ENCODE measurements around the gene UBE2E2.

The UBE2E2 gene

GRCh38 chr3:23440416-23441294 lies 237.5 kb downstream of the UBE2E2 start:
- H2BK5ac ChIP-seq (ENCODE audit: low read length), result no peak overlapping the region
- WGBS, 2 donors (ENCODE audit: extremely low coverage in 2 of 2, insufficient read length in 2 of 2, insufficient replicate concordance in 1 of 2), result no CpG with 5 or more reads among the region's 12 CpGs
- no peak overlapping the region for H3K27ac ChIP-seq (replicated peaks; ENCODE audit: low read length)
- H3K9me3 ChIP-seq (replicated peaks in 1 of 2; ENCODE audit: control insufficient read depth in 2 of 2, insufficient read depth in 1 of 2, low read depth in 1 of 2, low read length in 2 of 2), result no peaks in the 10 kb centered on the region
- no peak overlapping the region for H2BK12ac ChIP-seq (ENCODE audit: low read length)
- H3K4me3 ChIP-seq (ENCODE audit: low read length in 2 of 2), result no peak overlapping the region
- no peak overlapping the region for H2BK120ac ChIP-seq (ENCODE audit: low read depth, low read length)
- H3K9ac ChIP-seq (ENCODE audit: low read depth, low read length, poor library complexity), result no peak overlapping the region
- no peak overlapping the region for H4K8ac ChIP-seq (ENCODE audit: low read depth, low read length)
- no peak overlapping the region for H4K91ac ChIP-seq (ENCODE audit: low read depth, low read length, poor library complexity)
- H2AFZ ChIP-seq (ENCODE audit: low read length), result no peak overlapping the region
- H3K23ac ChIP-seq (ENCODE audit: low read depth, low read length, poor library complexity), result no peak overlapping the region
- H2AK5ac ChIP-seq (ENCODE audit: low read depth, low read length), result no peak overlapping the region
- H3K79me1 ChIP-seq (ENCODE audit: low read depth, low read length), result no peaks in the 10 kb centered on the region
- no peaks in the 10 kb centered on the region for H3K27me3 ChIP-seq (ENCODE audit: control insufficient read depth in 3 of 3, insufficient read depth in 3 of 3, low read depth in 1 of 3, low read length in 3 of 3)
- peaks cover 6 to 9% of the 10 kb centered on the region in 2 donors for H3K4me1 ChIP-seq (ENCODE audit: control insufficient read depth in 2 of 2, insufficient read depth in 1 of 2, low read depth in 1 of 2, low read length in 2 of 2)
- no peak overlapping the region for H3K18ac ChIP-seq (ENCODE audit: low read length)
- no peak overlapping the region for H2BK15ac ChIP-seq (ENCODE audit: low read length)
- no peak for DNase-seq (ENCODE audit: low spot score)
- H3K36me3 ChIP-seq (replicated peaks in 1 of 2; ENCODE audit: control insufficient read depth in 2 of 2, insufficient read depth in 2 of 2, low read length in 2 of 2), result no peaks in the 10 kb centered on the region
- no peak overlapping the region for H3K4ac ChIP-seq (ENCODE audit: low read length)
- no peak overlapping the region for H3K14ac ChIP-seq (ENCODE audit: low read length)
- H3K4me2 ChIP-seq (ENCODE audit: insufficient read depth, low read length, poor library complexity, severe bottlenecking), result no peak overlapping the region

- H3K79me1 ChIP-seq (ENCODE audit: low read depth, low read length), result no peaks in the 10 kb centered on the region
- H3K4ac ChIP-seq (ENCODE audit: low read length), result no peak overlapping the region
- H2AFZ ChIP-seq (ENCODE audit: low read length), result no peak overlapping the region
- peaks cover 2 to 6% of the 10 kb centered on the region in 2 donors for H3K4me1 ChIP-seq (ENCODE audit: control insufficient read depth in 2 of 2, insufficient read depth in 1 of 2, low read depth in 1 of 2, low read length in 2 of 2)
- no peak overlapping the region for H2BK5ac ChIP-seq (ENCODE audit: low read length)
- no CpG with 5 or more reads among the region's 4 CpGs for WGBS, 2 donors (ENCODE audit: extremely low coverage in 2 of 2, insufficient read length in 2 of 2, insufficient replicate concordance in 1 of 2)
- no peak overlapping the region for H3K23ac ChIP-seq (ENCODE audit: low read depth, low read length, poor library complexity)
- H3K27me3 ChIP-seq (ENCODE audit: control insufficient read depth in 3 of 3, insufficient read depth in 3 of 3, low read depth in 1 of 3, low read length in 3 of 3), result no peaks in the 10 kb centered on the region
- no peak overlapping the region for H2BK15ac ChIP-seq (ENCODE audit: low read length)
- DNase-seq (ENCODE audit: low spot score), result no peak
- no peaks in the 10 kb centered on the region for H3K36me3 ChIP-seq (replicated peaks in 1 of 2; ENCODE audit: control insufficient read depth in 2 of 2, insufficient read depth in 2 of 2, low read length in 2 of 2)
- H2AK5ac ChIP-seq (ENCODE audit: low read depth, low read length), result no peak overlapping the region
- no peaks in the 10 kb centered on the region for H3K9me3 ChIP-seq (replicated peaks in 1 of 2; ENCODE audit: control insufficient read depth in 2 of 2, insufficient read depth in 1 of 2, low read depth in 1 of 2, low read length in 2 of 2)
- H3K4me3 ChIP-seq (ENCODE audit: low read length in 2 of 2), result no peak overlapping the region
- no peak overlapping the region for H3K9ac ChIP-seq (ENCODE audit: low read depth, low read length, poor library complexity)
- no peak overlapping the region for H2BK12ac ChIP-seq (ENCODE audit: low read length)
- no peak overlapping the region for H3K14ac ChIP-seq (ENCODE audit: low read length)
- H4K91ac ChIP-seq (ENCODE audit: low read depth, low read length, poor library complexity), result no peak overlapping the region
- H4K8ac ChIP-seq (ENCODE audit: low read depth, low read length), result no peak overlapping the region
- no peak overlapping the region for H3K4me2 ChIP-seq (ENCODE audit: insufficient read depth, low read length, poor library complexity, severe bottlenecking)
- H3K27ac ChIP-seq (replicated peaks; ENCODE audit: low read length), result no peak overlapping the region
- no peak overlapping the region for H2BK120ac ChIP-seq (ENCODE audit: low read depth, low read length)
- H3K18ac ChIP-seq (ENCODE audit: low read length), result no peak overlapping the region
These were observed 239.7 kb downstream of the UBE2E2 start for GRCh38 chr3:23442598-23443383.

GRCh38 chr3:23444386-23444785 lies 241.3 kb downstream of the UBE2E2 start:
- no peak for DNase-seq (ENCODE audit: low spot score)
- Histone ChIP-seq H2AFZ (ENCODE audit: low read length) (no peak overlapping the region), H2BK120ac (ENCODE audit: low read depth, low read length) (no peak overlapping the region), H2AK5ac (ENCODE audit: low read depth, low read length) (no peak overlapping the region), H3K9me3 (replicated peaks in 1 of 2; ENCODE audit: control insufficient read depth in 2 of 2, insufficient read depth in 1 of 2, low read depth in 1 of 2, low read length in 2 of 2) (no peaks in the 10 kb centered on the region), H3K14ac (ENCODE audit: low read length) (no peak overlapping the region), H3K18ac (ENCODE audit: low read length) (no peak overlapping the region), H3K27me3 (ENCODE audit: control insufficient read depth in 3 of 3, insufficient read depth in 3 of 3, low read depth in 1 of 3, low read length in 3 of 3) (no peaks in the 10 kb centered on the region), H3K9ac (ENCODE audit: low read depth, low read length, poor library complexity) (no peak overlapping the region), H3K36me3 (replicated peaks in 1 of 2; ENCODE audit: control insufficient read depth in 2 of 2, insufficient read depth in 2 of 2, low read length in 2 of 2) (no peaks in the 10 kb centered on the region), H3K4me1 (ENCODE audit: control insufficient read depth in 2 of 2, insufficient read depth in 1 of 2, low read depth in 1 of 2, low read length in 2 of 2) (peaks cover 2 to 4% of the 10 kb centered on the region in 2 donors), H3K4me3 (ENCODE audit: low read length in 2 of 2) (no peak overlapping the region), H3K27ac (replicated peaks; ENCODE audit: low read length) (no peak overlapping the region), H2BK12ac (ENCODE audit: low read length) (no peak overlapping the region), H3K4ac (ENCODE audit: low read length) (no peak overlapping the region), H4K8ac (ENCODE audit: low read depth, low read length) (no peak overlapping the region), H2BK5ac (ENCODE audit: low read length) (no peak overlapping the region), H3K4me2 (ENCODE audit: insufficient read depth, low read length, poor library complexity, severe bottlenecking) (no peak overlapping the region), H2BK15ac (ENCODE audit: low read length) (no peak overlapping the region), H3K79me1 (ENCODE audit: low read depth, low read length) (no peaks in the 10 kb centered on the region), H4K91ac (ENCODE audit: low read depth, low read length, poor library complexity) (no peak overlapping the region), H3K23ac (ENCODE audit: low read depth, low read length, poor library complexity) (no peak overlapping the region)
- WGBS, 2 donors (ENCODE audit: extremely low coverage in 2 of 2, insufficient read length in 2 of 2, insufficient replicate concordance in 1 of 2), result no CpG with 5 or more reads among the region's 1 CpG

- no peak overlapping the region for H3K9ac ChIP-seq (ENCODE audit: low read depth, low read length, poor library complexity)
- H3K27me3 ChIP-seq (ENCODE audit: control insufficient read depth in 3 of 3, insufficient read depth in 3 of 3, low read depth in 1 of 3, low read length in 3 of 3), result no peaks in the 10 kb centered on the region
- no CpG with 5 or more reads among the region's 3 CpGs for WGBS, 2 donors (ENCODE audit: extremely low coverage in 2 of 2, insufficient read length in 2 of 2, insufficient replicate concordance in 1 of 2)
These were observed 243.2 kb downstream of the UBE2E2 start for GRCh38 chr3:23446301-23446700.

More at GRCh38 chr3:23446301-23446700, 243.2 kb downstream of the UBE2E2 start:
- H3K79me1 ChIP-seq (ENCODE audit: low read depth, low read length), result no peaks in the 10 kb centered on the region
- no peak overlapping the region for H4K91ac ChIP-seq (ENCODE audit: low read depth, low read length, poor library complexity)
- H3K9me3 ChIP-seq (replicated peaks in 1 of 2; ENCODE audit: control insufficient read depth in 2 of 2, insufficient read depth in 1 of 2, low read depth in 1 of 2, low read length in 2 of 2), result no peaks in the 10 kb centered on the region
- H2BK15ac ChIP-seq (ENCODE audit: low read length), result no peak overlapping the region
- no peak overlapping the region for H3K18ac ChIP-seq (ENCODE audit: low read length)
- peaks cover 2 to 4% of the 10 kb centered on the region in 2 donors for H3K4me1 ChIP-seq (ENCODE audit: control insufficient read depth in 2 of 2, insufficient read depth in 1 of 2, low read depth in 1 of 2, low read length in 2 of 2)
- no peak overlapping the region for H3K4ac ChIP-seq (ENCODE audit: low read length)
- no peak overlapping the region for H2AK5ac ChIP-seq (ENCODE audit: low read depth, low read length)
- H3K4me2 ChIP-seq (ENCODE audit: insufficient read depth, low read length, poor library complexity, severe bottlenecking), result no peak overlapping the region
- H3K36me3 ChIP-seq (replicated peaks in 1 of 2; ENCODE audit: control insufficient read depth in 2 of 2, insufficient read depth in 2 of 2, low read length in 2 of 2), result no peaks in the 10 kb centered on the region
- H3K27ac ChIP-seq (replicated peaks; ENCODE audit: low read length), result no peak overlapping the region
- no peak overlapping the region for H2BK12ac ChIP-seq (ENCODE audit: low read length)
- no peak overlapping the region for H3K23ac ChIP-seq (ENCODE audit: low read depth, low read length, poor library complexity)
- no peak overlapping the region for H3K14ac ChIP-seq (ENCODE audit: low read length)
- H2BK5ac ChIP-seq (ENCODE audit: low read length), result no peak overlapping the region
- H2BK120ac ChIP-seq (ENCODE audit: low read depth, low read length), result no peak overlapping the region
- no peak for DNase-seq (ENCODE audit: low spot score)
- H2AFZ ChIP-seq (ENCODE audit: low read length), result no peak overlapping the region
- no peak overlapping the region for H3K4me3 ChIP-seq (ENCODE audit: low read length in 2 of 2)
- H4K8ac ChIP-seq (ENCODE audit: low read depth, low read length), result no peak overlapping the region
